HepG2 (cell line): ENCODE measurements around the gene DDR2. TPM values are rescaled to one million over a fixed set of nuclear protein-coding genes. Genes with fewer than 3 reads are reported as not detected.

Source experiments
- CBX5 ChIP-seq: sonication (generic); formaldehyde crosslinking; IDR thresholded peaks from 2 replicates; pipeline ENCODE4 v1.4.0; 2020; ENCODE audit warnings: missing genetic modification reagents, borderline replicate concordance
- GLMP ChIP-seq: sonication (generic); formaldehyde crosslinking; IDR thresholded peaks from 2 replicates; pipeline ENCODE4 v1.9.0; 2021; ENCODE audit warnings: missing genetic modification reagents, mild to moderate bottlenecking, borderline replicate concordance
- GPBP1L1 ChIP-seq: sonication (generic); formaldehyde crosslinking; IDR thresholded peaks from 2 replicates; pipeline ENCODE4 v1.5.0; 2020; ENCODE audit warnings: mild to moderate bottlenecking, missing genetic modification reagents
- MLX ChIP-seq: IDR thresholded peaks from 2 replicates; pipeline ENCODE4 v1.6.1; 2016
- POLR2AphosphoS2 ChIP-seq: IDR thresholded peaks from 2 replicates; pipeline ENCODE4 v1.6.1; 2011; ENCODE audit warnings: low read depth, low read length, improper control_type of control experiment
- RBM39 ChIP-seq: fragments of 200-400 bp; formaldehyde crosslinking; IDR thresholded peaks from one replicate; pipeline ENCODE4 v1.6.1; 2018; ENCODE audit warnings: antibody characterized with exemption, mild to moderate bottlenecking, low read depth, low read length; ENCODE audit not compliant: poor library complexity, severe bottlenecking
- SP140L ChIP-seq: sonication (generic); formaldehyde crosslinking; IDR thresholded peaks from 2 replicates; pipeline ENCODE4 v1.4.0; 2020; ENCODE audit warnings: missing genetic modification reagents, borderline replicate concordance
- ZBTB40 ChIP-seq, 2 experiments: fragments of 450-650 bp in 1 of 2; sonication (generic) in 1 of 2; formaldehyde crosslinking in 1 of 2; IDR thresholded peaks; 2 replicates each; pipeline versions ENCODE4 v1.6.1 to v1.8.0; 2016 to 2022; ENCODE audit warnings: antibody characterized with exemption in 1 of 2, mild to moderate bottlenecking in 1 of 2, missing genetic modification reagents in 1 of 2
- ZMAT5 ChIP-seq: sonication (generic); formaldehyde crosslinking; IDR thresholded peaks from 2 replicates; pipeline ENCODE4 v1.5.0; 2020; ENCODE audit warnings: mild to moderate bottlenecking, low read depth, missing genetic modification reagents, borderline replicate concordance
- ZNF569 ChIP-seq: sonication (generic); formaldehyde crosslinking; IDR thresholded peaks from 2 replicates; pipeline ENCODE4 v1.5.0; 2020; ENCODE audit warnings: mild to moderate bottlenecking, missing genetic modification reagents, moderate library complexity, borderline replicate concordance
- ZNF570 ChIP-seq: sonication (generic); formaldehyde crosslinking; IDR thresholded peaks from 2 replicates; pipeline ENCODE4 v1.4.0; 2020; ENCODE audit warnings: mild to moderate bottlenecking, missing genetic modification reagents, borderline replicate concordance
- polyA plus RNA-seq, 8 experiments: library from polyadenylated mRNA; depleted of rRNA in 3 of 8; stranded (reverse) in 7 of 8; unstranded in 1 of 8; fragments of >200 nt; fragmentation: Illumina TruSeq in 4 of 8; extraction: Trizol in 4 of 8; gene quantifications; 2 replicates each; pipeline versions ENCODE4 v1.2.1 to v1.2.3, GENCODE V29; 2011 to 2016; ENCODE audit warnings: low read depth in 4 of 8, missing spikeins in 1 of 8, mixed read lengths in 1 of 8; ENCODE audit not compliant: insufficient read depth in 1 of 8
- total RNA-seq, 5 experiments: library from RNA; depleted of rRNA; stranded (reverse); fragments of >200 nt; fragmentation: Illumina TruSeq; extraction: Trizol; gene quantifications; 2 replicates each; pipeline ENCODE4 v1.2.3, GENCODE V29; 2016; ENCODE audit warnings: low read depth in 1 of 5

The DDR2 gene
- total and polyA plus RNA-seq, 2 of the 13 experiments (the other 11 are each of a cell fraction or from before 2014, with no cell fraction given) = 0.36 to 0.38 TPM

GRCh38 chr1:162753001-162753658 lies 120.9 kb downstream of the DDR2 start (continued):
- TF ChIP-seq ZBTB40 (IDR thresholded peaks at IDR 0.05) (no peak), ZBTB40 (CRISPR knock-in tag; IDR thresholded peaks at IDR 0.05) (no peak), RBM39 (no peak), ZNF569 (no peak), MLX (CRISPR knock-in tag) (no peak), ZNF570 (CRISPR knock-in tag) (no peak), SP140L (CRISPR knock-in tag) (no peak), ZMAT5 (CRISPR knock-in tag) (no peak), CBX5 (CRISPR knock-in tag) (no peak), GPBP1L1 (no peak), POLR2AphosphoS2 (no peak), GLMP (CRISPR knock-in tag) (no peak)
